CD4-positive, alpha-beta T cell (primary cell): ENCODE measurements around the gene INPP5A. TPM values are rescaled to one million over a fixed set of nuclear protein-coding genes. Genes with fewer than 3 reads are reported as not detected.

Experiments used
- ATAC-seq: fragments of 200-7000 bp; cut with Tn5 transposase; one replicate; pipeline ENCODE4 v1.10.0; 2022; ENCODE audit warnings: mild to moderate bottlenecking; ENCODE audit not compliant: poor library complexity
- CTCF ChIA-PET: fragments of 350-600 bp; sonication (Branson Sonifier 250); formaldehyde crosslinking; loops from one replicate; lab custom pipeline; 2021; ENCODE audit warnings: antibody characterized with exemption, inconsistent platforms; lab: Charles Lee
- POLR2A ChIA-PET: fragments of 350-600 bp; sonication (Branson Sonifier 250); formaldehyde crosslinking; loops from one replicate; lab custom pipeline; 2021; ENCODE audit warnings: antibody characterized with exemption, inconsistent platforms; lab: Charles Lee
- DNase-seq, 14 experiments: peaks; one replicate each; pipeline ENCODE4 v3.0.0-alpha.2; 2013 to 2020; ENCODE audit warnings: mixed read lengths in 2 of 14
- H3K27ac ChIP-seq, 2 donors: one replicate each; pipeline versions ENCODE4 v1.5.1 to v1.7.0; 2013; ENCODE audit warnings: low read length in 2 of 2, low read depth in 1 of 2, mild to moderate bottlenecking in 1 of 2
- H3K27me3 ChIP-seq, 2 experiments: 1 replicate in 1 of 2; 2 replicates in 1 of 2; pipeline versions ENCODE4 v1.6.1 to v1.7.0; 2013; ENCODE audit warnings: low read length in 2 of 2, control low read depth in 1 of 2, mild to moderate bottlenecking in 1 of 2, moderate library complexity in 1 of 2; ENCODE audit not compliant: insufficient read depth in 2 of 2, control insufficient read depth in 1 of 2
- H3K36me3 ChIP-seq: one replicate; pipeline ENCODE4 v1.6.1; 2013; ENCODE audit warnings: low read length, control low read depth; ENCODE audit not compliant: insufficient read depth
- H3K4me1 ChIP-seq: one replicate; pipeline ENCODE4 v1.6.1; 2013; ENCODE audit warnings: low read length, control low read depth; ENCODE audit not compliant: insufficient read depth
- H3K4me3 ChIP-seq: one replicate; pipeline ENCODE4 v1.5.1; 2013; ENCODE audit warnings: mild to moderate bottlenecking, low read length, moderate library complexity
- H3K9me3 ChIP-seq, 2 experiments: 1 replicate in 1 of 2; 2 replicates in 1 of 2; pipeline versions ENCODE4 v1.6.1 to v1.7.0; 2013; ENCODE audit warnings: low read length in 2 of 2, mild to moderate bottlenecking in 2 of 2, control low read depth in 1 of 2, moderate library complexity in 1 of 2; ENCODE audit not compliant: control insufficient read depth in 1 of 2, insufficient read depth in 1 of 2
- H3K27ac Mint-ChIP-seq: one replicate; pipeline ENCODE4 v1.8.0; 2020; ENCODE audit warnings: mixed read lengths
- H3K27me3 Mint-ChIP-seq: one replicate; pipeline ENCODE4 v1.8.0; 2021; ENCODE audit warnings: mixed read lengths
- H3K36me3 Mint-ChIP-seq: one replicate; pipeline ENCODE4 v1.8.0; 2021; ENCODE audit warnings: low read depth, mixed read lengths
- H3K4me1 Mint-ChIP-seq: one replicate; pipeline ENCODE4 v1.8.0; 2021; ENCODE audit warnings: low read depth, mixed read lengths
- H3K4me3 Mint-ChIP-seq: one replicate; pipeline ENCODE4 v1.8.0; 2020; ENCODE audit warnings: mild to moderate bottlenecking, mixed read lengths
- H3K9me3 Mint-ChIP-seq: one replicate; pipeline ENCODE4 v1.8.0; 2020; ENCODE audit warnings: mixed read lengths
- CTCF ChIP-seq: fragments of 200-600 bp; IDR thresholded peaks from one replicate; pipeline ENCODE4 v1.8.0; 2022; ENCODE audit warnings: antibody characterized with exemption, mild to moderate bottlenecking
- intact Hi-C, 2 experiments: fragments of 100-400 bp; cut with DNase I in 1 of 2; cut with micrococcal nuclease in 1 of 2; formaldehyde crosslinking; loops; one replicate each; pipeline versions ENCODE4 v1.15.1 to v1.9.0; 2023 to 2025; cut with DNase I, micrococcal nuclease
- total RNA-seq, 174 experiments: library from RNA in 2 of 174; stranded (reverse) in 2 of 174; gene quantifications; one replicate each; pipeline ENCODE4 v1.2.3 and lab custom pipeline; 2021 to 2026

INPP5A gene
- total RNA-seq, 2 experiments from 2014 or later, result 22.0 to 24.8 TPM

GRCh38 chr10:132776821-132777220 is 239.2 kb downstream of the INPP5A start:
- no peak for DNase-seq
- POLR2A ChIA-PET, result no interaction called here
- Mint-ChIP-seq H3K27me3 (no peaks in the 10 kb centered on the region), H3K4me1 (no peaks in the 10 kb centered on the region), H3K27ac (no peak overlapping the region), H3K4me3 (no peak overlapping the region), H3K9me3 (no peaks in the 10 kb centered on the region), H3K36me3 (peaks cover 35% of the 10 kb centered on the region)
- no peak for ATAC-seq
- Histone ChIP-seq H3K4me3 (no peak overlapping the region), H3K9me3 (peaks cover 0 to 34% of the 10 kb centered on the region in 2 experiments), H3K27me3 (no peaks in the 10 kb centered on the region), H3K4me1 (no peaks in the 10 kb centered on the region), H3K36me3 (peaks cover 32% of the 10 kb centered on the region), H3K27ac (no peak overlapping the region)
- TF ChIP-seq CTCF, result no peak
- intact Hi-C loops, result no loop called here
- CTCF ChIA-PET, result no interaction called here

- no peak for ATAC-seq
- no peak for DNase-seq
- Histone ChIP-seq H3K36me3 (peaks cover 32% of the 10 kb centered on the region), H3K9me3 (peaks cover 0 to 40% of the 10 kb centered on the region in 2 experiments), H3K4me1 (no peaks in the 10 kb centered on the region), H3K4me3 (no peak overlapping the region), H3K27ac (no peak overlapping the region), H3K27me3 (no peaks in the 10 kb centered on the region)
- POLR2A ChIA-PET, result no interaction called here
- Mint-ChIP-seq H3K9me3 (no peaks in the 10 kb centered on the region), H3K4me3 (no peak overlapping the region), H3K27ac (no peak overlapping the region), H3K27me3 (no peaks in the 10 kb centered on the region), H3K4me1 (no peaks in the 10 kb centered on the region), H3K36me3 (peaks cover 37% of the 10 kb centered on the region)
- no peak for TF ChIP-seq CTCF
- intact Hi-C loops, result no loop called here
- CTCF ChIA-PET, result no interaction called here
These were observed 239.9 kb downstream of the INPP5A start for GRCh38 chr10:132777441-132777840.

GRCh38 chr10:132779549-132780294 is 242.1 kb downstream of the INPP5A start:
- peaks cover 7 to 18% of the 10 kb centered on the region in 2 experiments for H3K27me3 ChIP-seq
- peaks cover 32% of the 10 kb centered on the region for H3K36me3 ChIP-seq
- H3K27ac ChIP-seq, result no peak overlapping the region
- Mint-ChIP-seq H3K4me3 (no peak overlapping the region), H3K4me1 (peaks cover 9% of the 10 kb centered on the region), H3K9me3 (no peaks in the 10 kb centered on the region), H3K27me3 (peaks cover 12% of the 10 kb centered on the region), H3K27ac (no peak overlapping the region), H3K36me3 (peaks cover 42% of the 10 kb centered on the region)
- H3K4me3 ChIP-seq, result no peak overlapping the region
- peaks cover 0 to 38% of the 10 kb centered on the region in 2 experiments for H3K9me3 ChIP-seq
- ATAC-seq (no peak), DNase-seq (no peak)
- POLR2A ChIA-PET, result no interaction called here
- CTCF ChIA-PET, result no interaction called here
- TF ChIP-seq CTCF, result no peak
- intact Hi-C loops, result no loop called here
- peaks cover 3% of the 10 kb centered on the region for H3K4me1 ChIP-seq
